Measurements from ENCODE around the gene LRRC74B. TPM values are rescaled to one million over a fixed set of nuclear protein-coding genes. Genes with fewer than 3 reads are reported as not detected.
"Not testable (repeated sequence)": the region's sequence is repeated elsewhere in the genome, so short reads cannot be mapped to it uniquely, and the experiment has no call there.

LRRC74B gene
- total RNA-seq, 1 donor from 2014 or later = not detected

DNA sequence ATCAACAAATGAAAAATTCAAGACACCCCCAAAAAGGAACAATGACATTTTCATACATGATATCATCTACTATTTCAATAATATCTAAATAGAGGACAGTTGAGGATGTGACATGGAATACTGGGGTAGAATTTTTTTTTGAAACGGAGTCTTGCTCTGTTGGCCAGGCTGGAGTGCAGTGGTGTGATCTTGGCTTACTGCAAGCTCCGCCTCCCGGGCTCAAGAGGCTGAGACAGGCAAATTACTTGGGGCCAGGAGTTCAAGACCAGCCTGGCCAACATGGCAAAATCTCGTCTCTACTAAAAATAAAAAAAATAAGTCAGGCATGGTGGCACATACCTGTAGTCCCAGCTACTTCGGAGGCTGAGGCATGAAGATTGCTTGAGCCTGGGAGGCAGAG, 41.4 kb downstream of the LRRC74B start:
- H3K27me3 Mint-ChIP-seq (ENCODE audit: low read depth) = no peaks in the 10 kb centered on the region
- H3K4me3 Mint-ChIP-seq = no peak overlapping the region
- H3K9me3 Mint-ChIP-seq = no peaks in the 10 kb centered on the region
- TF ChIP-seq, protein P1, sequence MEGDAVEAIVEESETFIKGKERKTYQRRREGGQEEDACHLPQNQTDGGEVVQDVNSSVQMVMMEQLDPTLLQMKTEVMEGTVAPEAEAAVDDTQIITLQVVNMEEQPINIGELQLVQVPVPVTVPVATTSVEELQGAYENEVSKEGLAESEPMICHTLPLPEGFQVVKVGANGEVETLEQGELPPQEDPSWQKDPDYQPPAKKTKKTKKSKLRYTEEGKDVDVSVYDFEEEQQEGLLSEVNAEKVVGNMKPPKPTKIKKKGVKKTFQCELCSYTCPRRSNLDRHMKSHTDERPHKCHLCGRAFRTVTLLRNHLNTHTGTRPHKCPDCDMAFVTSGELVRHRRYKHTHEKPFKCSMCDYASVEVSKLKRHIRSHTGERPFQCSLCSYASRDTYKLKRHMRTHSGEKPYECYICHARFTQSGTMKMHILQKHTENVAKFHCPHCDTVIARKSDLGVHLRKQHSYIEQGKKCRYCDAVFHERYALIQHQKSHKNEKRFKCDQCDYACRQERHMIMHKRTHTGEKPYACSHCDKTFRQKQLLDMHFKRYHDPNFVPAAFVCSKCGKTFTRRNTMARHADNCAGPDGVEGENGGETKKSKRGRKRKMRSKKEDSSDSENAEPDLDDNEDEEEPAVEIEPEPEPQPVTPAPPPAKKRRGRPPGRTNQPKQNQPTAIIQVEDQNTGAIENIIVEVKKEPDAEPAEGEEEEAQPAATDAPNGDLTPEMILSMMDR (IDR thresholded peaks at IDR 0.05; ENCODE audit: unreplicated experiment) = no peak
- no peaks in the 10 kb centered on the region for H3K36me3 Mint-ChIP-seq
- H3K27ac Mint-ChIP-seq = no peak overlapping the region
- no peaks in the 10 kb centered on the region for H3K4me1 Mint-ChIP-seq
- no peak for DNase-seq (ENCODE audit: low spot score in 2 of 2, unreplicated experiment in 2 of 2)

DNA sequence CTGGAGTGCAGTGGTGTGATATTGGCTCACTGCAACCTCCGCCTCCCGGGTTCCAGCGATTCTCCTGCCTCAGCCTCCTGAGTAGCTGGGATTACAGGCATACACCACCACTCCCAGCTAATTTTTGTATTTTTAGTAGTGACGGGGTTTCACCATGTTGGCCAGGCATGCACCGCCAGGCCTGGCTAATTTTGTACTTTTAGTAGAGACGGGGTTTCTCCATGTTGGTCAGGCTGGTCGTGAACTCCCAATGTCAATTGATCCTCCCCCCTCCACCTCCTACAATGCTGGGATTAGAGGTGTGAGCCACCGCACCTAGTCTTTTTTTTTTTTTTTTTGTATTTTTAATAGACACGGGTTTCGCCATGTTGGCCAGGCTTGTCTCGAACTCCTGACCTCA, 42.2 kb downstream of the LRRC74B start:
- not testable (repeated sequence) for DNase-seq (ENCODE audit: low spot score in 2 of 2, unreplicated experiment in 2 of 2); H3K27ac Mint-ChIP-seq; H3K4me3 Mint-ChIP-seq; H3K9me3 Mint-ChIP-seq; H3K36me3 Mint-ChIP-seq; H3K4me1 Mint-ChIP-seq; H3K27me3 Mint-ChIP-seq (ENCODE audit: low read depth)

DNA sequence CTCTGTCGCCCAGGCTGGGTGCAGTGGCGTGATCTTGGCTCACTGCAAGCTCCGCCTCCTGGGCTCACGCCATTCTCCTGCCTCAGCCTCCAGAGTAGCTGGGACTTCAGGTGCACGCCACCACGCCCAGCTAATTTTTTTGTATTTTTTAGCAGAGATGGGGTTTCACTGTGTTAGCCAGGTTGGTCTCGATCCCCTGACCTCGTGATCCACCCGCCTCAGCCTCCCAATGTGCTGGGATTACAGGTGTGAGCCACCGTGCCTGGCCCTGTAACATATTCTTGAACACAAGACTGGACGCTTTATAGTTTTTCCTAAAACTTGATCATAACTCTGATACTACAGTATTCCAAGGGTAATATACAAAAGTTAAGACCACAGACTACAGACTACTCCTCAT, 45.5 kb downstream of the LRRC74B start:
- H3K4me1 Mint-ChIP-seq = peaks cover 10% of the 10 kb centered on the region
- not testable (repeated sequence) for H3K27me3 Mint-ChIP-seq (ENCODE audit: low read depth); H3K4me3 Mint-ChIP-seq; H3K27ac Mint-ChIP-seq; H3K36me3 Mint-ChIP-seq; H3K9me3 Mint-ChIP-seq; DNase-seq (ENCODE audit: low spot score in 2 of 2, unreplicated experiment in 2 of 2)

DNA sequence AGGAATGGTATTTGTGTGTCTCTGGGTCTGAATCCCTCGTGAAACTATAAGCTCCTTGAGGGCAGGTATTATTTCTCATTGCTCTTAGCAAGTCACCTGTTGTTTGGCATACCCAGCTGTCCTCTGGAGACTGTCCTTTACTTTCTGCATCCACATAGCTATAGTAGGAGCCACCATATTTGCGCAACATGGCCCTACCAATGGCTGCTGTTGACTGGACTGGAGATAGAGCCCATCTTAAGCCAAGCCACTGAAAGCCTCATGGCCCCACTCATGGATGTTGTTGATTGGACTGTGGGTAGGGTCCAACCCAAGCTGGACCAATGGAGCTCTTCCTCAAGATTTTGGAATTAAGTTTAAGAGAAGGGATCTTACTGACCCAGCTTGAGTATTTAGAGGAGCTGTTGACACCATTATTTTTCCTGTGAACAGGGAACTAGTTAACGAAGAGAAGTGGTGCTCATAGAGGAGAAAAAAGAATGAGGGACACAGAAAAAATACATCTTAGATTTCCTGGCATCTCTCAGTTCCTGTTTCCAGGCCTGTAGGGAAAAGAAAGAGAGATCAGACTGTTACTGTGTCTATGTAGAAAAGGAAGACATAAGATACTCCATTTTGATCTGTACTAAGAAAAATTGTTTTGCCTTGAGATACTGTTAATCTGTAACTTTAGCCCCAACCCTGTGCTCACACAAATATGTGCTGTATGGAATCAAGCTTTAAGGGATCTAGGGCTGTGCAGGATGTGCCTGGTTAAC, 47.2 kb downstream of the LRRC74B start:
- no peaks in the 10 kb centered on the region for H3K36me3 Mint-ChIP-seq
- peaks cover 10% of the 10 kb centered on the region for H3K4me1 Mint-ChIP-seq
- no peak for DNase-seq (ENCODE audit: low spot score in 2 of 2, unreplicated experiment in 2 of 2)
- no peaks in the 10 kb centered on the region for H3K27me3 Mint-ChIP-seq (ENCODE audit: low read depth)
- TF ChIP-seq, protein P1 (IDR thresholded peaks at IDR 0.05; ENCODE audit: unreplicated experiment) = no peak
- no peak overlapping the region for H3K4me3 Mint-ChIP-seq
- H3K27ac Mint-ChIP-seq = peak overlapping the region; percentile 91
- no peaks in the 10 kb centered on the region for H3K9me3 Mint-ChIP-seq

DNA sequence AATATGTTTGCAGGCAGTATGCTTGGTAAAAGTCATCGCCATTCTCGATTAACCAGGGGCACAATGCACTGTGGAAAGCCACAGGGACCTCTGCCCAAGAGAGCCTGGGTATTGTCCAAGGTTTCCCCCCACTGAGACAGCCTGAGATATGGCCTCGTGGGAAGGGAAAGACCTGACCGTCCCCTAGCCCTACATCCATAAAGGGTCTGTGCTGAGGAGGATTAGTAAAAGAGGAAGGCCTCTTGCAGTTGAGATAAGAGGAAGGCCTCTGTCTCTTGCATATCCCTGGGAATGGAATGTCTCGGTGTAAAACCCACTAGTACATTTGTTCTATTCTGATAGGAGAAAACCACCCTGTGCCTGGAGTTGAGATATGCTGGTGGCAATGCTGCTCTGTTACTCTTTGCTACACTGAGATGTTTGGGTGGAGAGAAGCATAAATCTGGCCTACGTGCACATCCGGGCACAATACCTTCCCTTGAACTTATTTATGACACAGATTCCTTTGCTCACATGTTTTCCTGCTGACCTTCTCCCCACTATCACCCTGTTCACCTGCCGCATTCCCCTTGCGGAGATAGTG, 47.9 kb downstream of the LRRC74B start:
- H3K27me3 Mint-ChIP-seq (ENCODE audit: low read depth); H3K9me3 Mint-ChIP-seq; H3K4me3 Mint-ChIP-seq; H3K36me3 Mint-ChIP-seq; DNase-seq (ENCODE audit: low spot score in 2 of 2, unreplicated experiment in 2 of 2): not testable (repeated sequence)
- Mint-ChIP-seq H3K4me1 (peaks cover 10% of the 10 kb centered on the region), H3K27ac (peak overlapping the region; percentile 91)

DNA sequence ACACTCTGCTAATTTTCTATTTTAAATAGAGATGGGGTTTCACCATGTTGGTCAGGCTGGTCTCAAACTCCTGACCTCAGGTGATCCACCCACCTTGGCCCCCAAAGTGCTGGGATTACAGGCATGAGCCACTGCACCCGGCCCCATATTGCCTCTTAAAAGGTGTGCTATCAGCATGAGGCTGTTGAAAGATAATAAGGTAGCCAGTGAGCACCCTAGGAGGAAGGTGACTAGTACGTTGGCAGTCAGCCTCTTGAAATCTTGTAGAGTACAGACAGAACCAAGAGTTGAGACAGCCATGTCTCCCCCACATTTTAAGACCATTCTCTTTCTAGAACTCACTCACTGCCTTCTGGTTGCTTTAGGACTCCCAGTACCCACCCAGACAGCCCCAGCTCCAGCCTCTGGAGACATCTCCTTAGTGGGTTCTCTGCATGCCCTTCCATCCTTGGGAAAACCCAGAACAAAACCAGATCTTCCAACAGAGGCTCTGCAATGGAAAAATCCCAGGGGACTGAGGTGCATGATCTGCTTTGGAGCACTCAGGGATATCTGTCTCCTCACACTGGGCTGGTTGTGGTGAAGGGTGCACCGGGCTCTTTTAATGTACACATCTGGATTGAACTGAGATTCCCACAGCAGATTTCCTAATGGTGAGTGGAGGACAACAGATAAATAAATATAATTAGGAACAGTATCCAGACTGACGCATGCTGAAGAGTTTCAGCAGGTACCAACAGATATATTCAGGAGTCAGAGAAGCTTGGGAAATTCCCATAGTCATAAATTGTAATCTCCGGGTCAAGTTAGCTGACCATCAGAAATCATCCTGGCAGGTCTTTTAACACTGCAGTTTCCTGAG, 49.4 kb downstream of the LRRC74B start:
- peaks cover 12% of the 10 kb centered on the region for H3K4me1 Mint-ChIP-seq

More for the DNA sequence above, 49.4 kb downstream of the LRRC74B start:
- DNase-seq (ENCODE audit: low spot score in 2 of 2, unreplicated experiment in 2 of 2) = no peak
- Mint-ChIP-seq H3K27me3 (ENCODE audit: low read depth) (no peaks in the 10 kb centered on the region), H3K36me3 (no peaks in the 10 kb centered on the region), H3K27ac (no peak overlapping the region), H3K4me3 (no peak overlapping the region), H3K9me3 (no peaks in the 10 kb centered on the region)
- TF ChIP-seq, protein P1 (IDR thresholded peaks at IDR 0.05; ENCODE audit: unreplicated experiment) = no peak

All from mesothelial cell of epicardium (in vitro differentiated cells).